Left ventricle myocardium inferior (tissue), 1 donor: ENCODE results near the gene TCF7L2. TPM values are rescaled to one million over a fixed set of nuclear protein-coding genes. Genes with fewer than 3 reads are reported as not detected.

Experiments
- DNase-seq: peaks from one replicate; pipeline ENCODE4 v3.0.0-alpha.2; 2020
- H3K27ac ChIP-seq: fragments of 200-600 bp; replicated peaks from 2 replicates; pipeline ENCODE4 v1.8.0; 2021
- H3K27me3 ChIP-seq: fragments of 200-600 bp; 2 replicates; pipeline ENCODE4 v1.8.0; 2021; ENCODE audit warnings: low read depth
- H3K36me3 ChIP-seq: fragments of 200-600 bp; 2 replicates; pipeline ENCODE4 v1.8.0; 2021
- H3K4me1 ChIP-seq: fragments of 200-600 bp; 2 replicates; pipeline ENCODE4 v1.8.0; 2021
- H3K4me3 ChIP-seq: fragments of 200-600 bp; 2 replicates; pipeline ENCODE4 v1.8.0; 2021; ENCODE audit warnings: mild to moderate bottlenecking, moderate library complexity
- H3K9me3 ChIP-seq: fragments of 200-600 bp; replicated peaks from 2 replicates; pipeline ENCODE4 v1.8.0; 2021
- CTCF ChIP-seq: fragments of 200-600 bp; IDR thresholded peaks from 2 replicates; pipeline ENCODE4 v1.8.0; 2021; ENCODE audit warnings: antibody characterized with exemption, mild to moderate bottlenecking, borderline replicate concordance
- intact Hi-C: fragments of 100-400 bp; cut with micrococcal nuclease; formaldehyde crosslinking; loops from one replicate; pipeline ENCODE4 v1.11.0; 2022
- total RNA-seq: library from RNA; stranded (reverse); fragmentation: NEBNext Ultra II Directional; extraction: Animal tissue kit (Norgen Biotek cat#: 25700); gene quantifications from one replicate; pipeline ENCODE4 v1.2.1, GENCODE V29; 2021
- donor health status: DM: no; HTN: yes; CAD: no; lungs with severe emphysema.

Gene TCF7L2
- total RNA-seq, 1 donor from 2014 or later: 8.9 TPM

- Histone ChIP-seq H3K9me3 (no peaks in the 10 kb centered on the region), H3K4me1 (peaks cover 23% of the 10 kb centered on the region), H3K4me3 (no peak overlapping the region), H3K27me3 (no peaks in the 10 kb centered on the region), H3K36me3 (peaks cover 7% of the 10 kb centered on the region), H3K27ac (no peak overlapping the region)
- DNase-seq: no peak
- intact Hi-C loops: no loop called here
- no peak for TF ChIP-seq CTCF
These were observed 91.3 kb downstream of the TCF7L2 start for GRCh38 chr10:113041324-113041723.

- Histone ChIP-seq H3K27ac (no peak overlapping the region), H3K27me3 (no peaks in the 10 kb centered on the region), H3K4me3 (no peak overlapping the region), H3K9me3 (no peaks in the 10 kb centered on the region), H3K4me1 (peaks cover 23% of the 10 kb centered on the region), H3K36me3 (peaks cover 7% of the 10 kb centered on the region)
- no peak for TF ChIP-seq CTCF
- DNase-seq: no peak
- intact Hi-C loops: no loop called here
These were observed 92.0 kb downstream of the TCF7L2 start for GRCh38 chr10:113041841-113042750.

- Histone ChIP-seq H3K9me3 (no peaks in the 10 kb centered on the region), H3K4me3 (no peak overlapping the region), H3K27ac (no peak overlapping the region), H3K36me3 (peaks cover 7% of the 10 kb centered on the region), H3K27me3 (no peaks in the 10 kb centered on the region), H3K4me1 (peaks cover 26% of the 10 kb centered on the region)
- intact Hi-C loops: no loop called here
- TF ChIP-seq CTCF: no peak
- DNase-seq: no peak
These were observed 92.8 kb downstream of the TCF7L2 start for GRCh38 chr10:113042868-113043267.

GRCh38 chr10:113044016-113044755 is 94.1 kb downstream of the TCF7L2 start:
- TF ChIP-seq CTCF: no peak
- Histone ChIP-seq H3K27ac (no peak overlapping the region), H3K36me3 (peaks cover 7% of the 10 kb centered on the region), H3K4me3 (no peak overlapping the region), H3K9me3 (no peaks in the 10 kb centered on the region), H3K27me3 (no peaks in the 10 kb centered on the region), H3K4me1 (peaks cover 32% of the 10 kb centered on the region)
- no peak for DNase-seq
- intact Hi-C loops: no loop called here

GRCh38 chr10:113045147-113046055 is 95.4 kb downstream of the TCF7L2 start:
- TF ChIP-seq CTCF: no peak
- intact Hi-C loops: no loop called here
- H3K27ac ChIP-seq: no peak overlapping the region
- H3K4me3 ChIP-seq: no peak overlapping the region
- H3K9me3 ChIP-seq: no peaks in the 10 kb centered on the region
- H3K27me3 ChIP-seq: no peaks in the 10 kb centered on the region
- peaks cover 2% of the 10 kb centered on the region for H3K36me3 ChIP-seq
- DNase-seq: no peak
- H3K4me1 ChIP-seq: peaks cover 32% of the 10 kb centered on the region
